ENCODE data around the gene AP1M2.
"Not testable (repeated sequence)": the region's sequence is repeated elsewhere in the genome, so short reads cannot be mapped to it uniquely, and the experiment has no call there.

DNA sequence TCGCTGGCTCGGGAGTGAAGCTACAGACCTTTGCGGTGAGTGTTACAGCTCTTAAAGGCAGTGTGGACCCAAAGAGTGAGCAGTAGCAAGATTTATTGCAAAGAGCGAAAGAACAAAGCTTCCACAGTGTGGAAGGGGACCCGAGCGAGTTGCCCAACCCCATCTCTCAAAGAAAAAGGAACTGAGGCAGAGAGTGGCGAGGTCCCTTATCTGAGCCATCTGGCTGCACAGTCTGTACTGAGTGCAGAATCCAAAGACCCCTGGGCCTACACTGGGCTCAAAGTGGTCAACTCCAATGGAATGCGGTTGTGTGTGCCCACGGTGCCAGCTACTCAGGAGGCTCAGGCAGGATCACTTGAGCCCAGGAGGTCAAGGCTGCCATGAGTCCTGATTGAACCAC lies 48.1 kb downstream of the AP1M2 start:
- TF ChIP-seq, protein P1, sequence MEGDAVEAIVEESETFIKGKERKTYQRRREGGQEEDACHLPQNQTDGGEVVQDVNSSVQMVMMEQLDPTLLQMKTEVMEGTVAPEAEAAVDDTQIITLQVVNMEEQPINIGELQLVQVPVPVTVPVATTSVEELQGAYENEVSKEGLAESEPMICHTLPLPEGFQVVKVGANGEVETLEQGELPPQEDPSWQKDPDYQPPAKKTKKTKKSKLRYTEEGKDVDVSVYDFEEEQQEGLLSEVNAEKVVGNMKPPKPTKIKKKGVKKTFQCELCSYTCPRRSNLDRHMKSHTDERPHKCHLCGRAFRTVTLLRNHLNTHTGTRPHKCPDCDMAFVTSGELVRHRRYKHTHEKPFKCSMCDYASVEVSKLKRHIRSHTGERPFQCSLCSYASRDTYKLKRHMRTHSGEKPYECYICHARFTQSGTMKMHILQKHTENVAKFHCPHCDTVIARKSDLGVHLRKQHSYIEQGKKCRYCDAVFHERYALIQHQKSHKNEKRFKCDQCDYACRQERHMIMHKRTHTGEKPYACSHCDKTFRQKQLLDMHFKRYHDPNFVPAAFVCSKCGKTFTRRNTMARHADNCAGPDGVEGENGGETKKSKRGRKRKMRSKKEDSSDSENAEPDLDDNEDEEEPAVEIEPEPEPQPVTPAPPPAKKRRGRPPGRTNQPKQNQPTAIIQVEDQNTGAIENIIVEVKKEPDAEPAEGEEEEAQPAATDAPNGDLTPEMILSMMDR (conservative IDR thresholded peaks at IDR 0.05; ENCODE audit: low read depth, low read length) = not testable (repeated sequence)
- not testable (repeated sequence) for TF ChIP-seq EZH2 (IDR thresholded peaks at IDR 0.05; ENCODE audit: borderline replicate concordance, low read depth, low read length, poor library complexity, severe bottlenecking)
